HepG2 (cell line): ENCODE results near the gene CCNL1. TPM values are rescaled to one million over a fixed set of nuclear protein-coding genes. Genes with fewer than 3 reads are reported as not detected.

ENCODE experiments used
- ARID5B ChIP-seq: IDR thresholded peaks from 2 replicates; pipeline ENCODE4 v1.4.0; 2020; ENCODE audit warnings: mild to moderate bottlenecking, missing genetic modification reagents
- EED ChIP-seq: sonication (generic); formaldehyde crosslinking; IDR thresholded peaks from 2 replicates; pipeline ENCODE4 v1.5.0; 2020; ENCODE audit warnings: mild to moderate bottlenecking, missing genetic modification reagents
- EZH2 ChIP-seq: conservative IDR thresholded peaks from 2 replicates; pipeline ENCODE4 v1.6.1; 2012; ENCODE audit warnings: mild to moderate bottlenecking, low read depth, low read length, moderate library complexity
- GABPA ChIP-seq, 2 experiments: IDR thresholded peaks; 2 replicates each; pipeline ENCODE4 v1.6.1; 2011 to 2016; ENCODE audit warnings: low read depth in 2 of 2, low read length in 1 of 2, missing biosample characterization in 1 of 2, missing genetic modification characterization in 1 of 2
- LCORL ChIP-seq, 2 experiments: fragments of 450-650 bp in 1 of 2; sonication (generic) in 1 of 2; formaldehyde crosslinking in 1 of 2; IDR thresholded peaks; 2 replicates each; pipeline versions ENCODE4 v1.5.0 to v1.6.1; 2017 to 2020; ENCODE audit warnings: antibody characterized with exemption in 1 of 2, missing genetic modification reagents in 1 of 2
- RBM39 ChIP-seq: fragments of 200-400 bp; formaldehyde crosslinking; IDR thresholded peaks from one replicate; pipeline ENCODE4 v1.6.1; 2018; ENCODE audit warnings: antibody characterized with exemption, mild to moderate bottlenecking, low read depth, low read length; ENCODE audit not compliant: poor library complexity, severe bottlenecking
- TAF15 ChIP-seq: fragments of 200-400 bp; formaldehyde crosslinking; IDR thresholded peaks from one replicate; pipeline ENCODE4 v1.6.1; 2018; ENCODE audit warnings: mild to moderate bottlenecking, low read depth, low read length; ENCODE audit not compliant: poor library complexity, severe bottlenecking
- TFDP2 ChIP-seq: sonication (generic); formaldehyde crosslinking; IDR thresholded peaks from 2 replicates; pipeline ENCODE4 v1.4.0; 2020; ENCODE audit warnings: missing genetic modification reagents
- YY1 ChIP-seq: IDR thresholded peaks from 2 replicates; pipeline ENCODE4 v1.6.1; 2011; ENCODE audit warnings: low read length, low read depth, moderate library complexity, mild to moderate bottlenecking; ENCODE audit not compliant: insufficient read depth, insufficient replicate concordance
- ZFP41 ChIP-seq: sonication (generic); formaldehyde crosslinking; IDR thresholded peaks from 2 replicates; pipeline ENCODE4 v1.4.0; 2020; ENCODE audit warnings: mild to moderate bottlenecking, missing genetic modification reagents, borderline replicate concordance
- ZNF17 ChIP-seq: sonication (generic); formaldehyde crosslinking; IDR thresholded peaks from 2 replicates; pipeline ENCODE4 v1.5.0; 2020; ENCODE audit warnings: mild to moderate bottlenecking, missing genetic modification reagents
- ZNF256 ChIP-seq: sonication (generic); formaldehyde crosslinking; conservative IDR thresholded peaks from 2 replicates; pipeline ENCODE4 v1.4.0; 2020; ENCODE audit warnings: missing genetic modification reagents
- ZNF451 ChIP-seq: sonication (generic); formaldehyde crosslinking; IDR thresholded peaks from 2 replicates; pipeline ENCODE4 v1.5.0; 2020; ENCODE audit warnings: mild to moderate bottlenecking, missing genetic modification reagents
- ZNF564 ChIP-seq: sonication (generic); formaldehyde crosslinking; IDR thresholded peaks from 2 replicates; pipeline ENCODE4 v1.8.1; 2023; ENCODE audit warnings: mild to moderate bottlenecking, missing genetic modification reagents
- ZNF891 ChIP-seq: sonication (generic); formaldehyde crosslinking; IDR thresholded peaks from 2 replicates; pipeline ENCODE4 v1.5.0; 2020; ENCODE audit warnings: mild to moderate bottlenecking, missing genetic modification reagents
- polyA plus RNA-seq, 8 experiments: library from polyadenylated mRNA; depleted of rRNA in 3 of 8; stranded (reverse) in 7 of 8; unstranded in 1 of 8; fragments of >200 nt; fragmentation: Illumina TruSeq in 4 of 8; extraction: Trizol in 4 of 8; gene quantifications; 2 replicates each; pipeline versions ENCODE4 v1.2.1 to v1.2.3, GENCODE V29; 2011 to 2016; ENCODE audit warnings: low read depth in 4 of 8, missing spikeins in 1 of 8, mixed read lengths in 1 of 8; ENCODE audit not compliant: insufficient read depth in 1 of 8
- total RNA-seq, 5 experiments: library from RNA; depleted of rRNA; stranded (reverse); fragments of >200 nt; fragmentation: Illumina TruSeq; extraction: Trizol; gene quantifications; 2 replicates each; pipeline ENCODE4 v1.2.3, GENCODE V29; 2016; ENCODE audit warnings: low read depth in 1 of 5
- TF ChIP-seq, protein P1 (sequence below): IDR thresholded peaks from 2 replicates; pipeline ENCODE4 v1.6.1; 2012; ENCODE audit warnings: low read length, improper control_type of control experiment
- TF ChIP-seq, protein P2 (sequence below): sonication (generic); formaldehyde crosslinking; conservative IDR thresholded peaks from 2 replicates; pipeline ENCODE4 v1.8.0; 2022; ENCODE audit warnings: missing genetic modification reagents

The CCNL1 gene
- total and polyA plus RNA-seq, 2 of the 13 experiments (the other 11 are each of a cell fraction or from before 2014, with no cell fraction given), result 151 to 303 TPM

DNA sequence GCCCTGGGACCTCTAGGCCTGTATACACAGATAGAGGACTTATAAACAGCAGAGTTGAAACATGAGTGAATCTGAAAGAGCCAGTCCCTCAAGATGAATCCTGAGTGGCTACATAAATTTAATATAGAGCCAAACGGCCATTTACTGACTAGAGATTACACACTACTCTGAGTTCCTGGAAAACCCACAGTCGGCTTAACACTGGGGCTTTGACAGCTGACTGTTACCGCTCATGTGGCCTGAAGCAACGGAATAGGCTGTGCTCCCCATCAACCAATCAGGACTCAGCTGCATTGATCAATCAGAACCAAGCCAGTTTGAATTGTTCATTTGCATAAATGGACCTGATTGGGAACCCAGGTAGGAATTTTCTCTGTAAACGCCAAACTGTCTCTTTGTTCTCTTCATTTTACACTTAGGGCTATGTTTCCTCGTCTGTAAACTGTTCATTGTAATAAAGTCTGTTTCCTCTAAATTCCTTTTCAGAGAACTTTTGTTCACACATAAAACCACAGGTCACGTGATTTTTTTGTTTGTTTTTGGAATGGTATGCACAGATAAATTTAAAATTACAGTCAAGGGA, 40.5 kb downstream of the CCNL1 start (continued):
- TF ChIP-seq ARID5B (CRISPR knock-in tag) (no peak), LCORL (IDR thresholded peaks at IDR 0.05) (no peak), LCORL (CRISPR knock-in tag; IDR thresholded peaks at IDR 0.05) (no peak), ZNF891 (CRISPR knock-in tag) (no peak), TAF15 (no peak), GABPA (IDR thresholded peaks at IDR 0.05; ENCODE audit: low read depth, low read length) (no peak), GABPA (CRISPR knock-in tag; IDR thresholded peaks at IDR 0.05; ENCODE audit: low read depth) (no peak), ZNF451 (CRISPR knock-in tag) (no peak), ZNF564 (CRISPR knock-in tag) (no peak), ZNF256 (CRISPR knock-in tag) (no peak), EED (CRISPR knock-in tag) (no peak), ZFP41 (CRISPR knock-in tag) (no peak), ZNF17 (no peak), RBM39 (no peak), YY1 (no peak), EZH2 (no peak), TFDP2 (CRISPR knock-in tag) (no peak)
- TF ChIP-seq, protein P1, sequence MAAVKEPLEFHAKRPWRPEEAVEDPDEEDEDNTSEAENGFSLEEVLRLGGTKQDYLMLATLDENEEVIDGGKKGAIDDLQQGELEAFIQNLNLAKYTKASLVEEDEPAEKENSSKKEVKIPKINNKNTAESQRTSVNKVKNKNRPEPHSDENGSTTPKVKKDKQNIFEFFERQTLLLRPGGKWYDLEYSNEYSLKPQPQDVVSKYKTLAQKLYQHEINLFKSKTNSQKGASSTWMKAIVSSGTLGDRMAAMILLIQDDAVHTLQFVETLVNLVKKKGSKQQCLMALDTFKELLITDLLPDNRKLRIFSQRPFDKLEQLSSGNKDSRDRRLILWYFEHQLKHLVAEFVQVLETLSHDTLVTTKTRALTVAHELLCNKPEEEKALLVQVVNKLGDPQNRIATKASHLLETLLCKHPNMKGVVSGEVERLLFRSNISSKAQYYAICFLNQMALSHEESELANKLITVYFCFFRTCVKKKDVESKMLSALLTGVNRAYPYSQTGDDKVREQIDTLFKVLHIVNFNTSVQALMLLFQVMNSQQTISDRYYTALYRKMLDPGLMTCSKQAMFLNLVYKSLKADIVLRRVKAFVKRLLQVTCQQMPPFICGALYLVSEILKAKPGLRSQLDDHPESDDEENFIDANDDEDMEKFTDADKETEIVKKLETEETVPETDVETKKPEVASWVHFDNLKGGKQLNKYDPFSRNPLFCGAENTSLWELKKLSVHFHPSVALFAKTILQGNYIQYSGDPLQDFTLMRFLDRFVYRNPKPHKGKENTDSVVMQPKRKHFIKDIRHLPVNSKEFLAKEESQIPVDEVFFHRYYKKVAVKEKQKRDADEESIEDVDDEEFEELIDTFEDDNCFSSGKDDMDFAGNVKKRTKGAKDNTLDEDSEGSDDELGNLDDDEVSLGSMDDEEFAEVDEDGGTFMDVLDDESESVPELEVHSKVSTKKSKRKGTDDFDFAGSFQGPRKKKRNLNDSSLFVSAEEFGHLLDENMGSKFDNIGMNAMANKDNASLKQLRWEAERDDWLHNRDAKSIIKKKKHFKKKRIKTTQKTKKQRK, result no peak
- TF ChIP-seq, protein P2, sequence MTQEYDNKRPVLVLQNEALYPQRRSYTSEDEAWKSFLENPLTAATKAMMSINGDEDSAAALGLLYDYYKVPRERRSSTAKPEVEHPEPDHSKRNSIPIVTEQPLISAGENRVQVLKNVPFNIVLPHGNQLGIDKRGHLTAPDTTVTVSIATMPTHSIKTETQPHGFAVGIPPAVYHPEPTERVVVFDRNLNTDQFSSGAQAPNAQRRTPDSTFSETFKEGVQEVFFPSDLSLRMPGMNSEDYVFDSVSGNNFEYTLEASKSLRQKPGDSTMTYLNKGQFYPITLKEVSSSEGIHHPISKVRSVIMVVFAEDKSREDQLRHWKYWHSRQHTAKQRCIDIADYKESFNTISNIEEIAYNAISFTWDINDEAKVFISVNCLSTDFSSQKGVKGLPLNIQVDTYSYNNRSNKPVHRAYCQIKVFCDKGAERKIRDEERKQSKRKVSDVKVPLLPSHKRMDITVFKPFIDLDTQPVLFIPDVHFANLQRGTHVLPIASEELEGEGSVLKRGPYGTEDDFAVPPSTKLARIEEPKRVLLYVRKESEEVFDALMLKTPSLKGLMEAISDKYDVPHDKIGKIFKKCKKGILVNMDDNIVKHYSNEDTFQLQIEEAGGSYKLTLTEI (CRISPR knock-in tag), result no peak
